GM13977 (cell line): ENCODE results near the gene NOPCHAP1.

ENCODE experiments used
- DNase-seq: peaks from one replicate; pipeline ENCODE4 v3.0.0; 2012; ENCODE audit warnings: low spot score
- in situ Hi-C: fragments of 300-500 bp; cut with MboI; formaldehyde crosslinking; loops from one replicate; pipeline ENCODE4 v1.12.0; 2022; ENCODE audit warnings: low sequenced_read_pairs, low pct_unique_long_range_greater_than_20kb, mixed read lengths, inconsistent platforms; ENCODE audit not compliant: unreplicated experiment
- TF ChIP-seq, protein P1 (sequence below): IDR thresholded peaks from 2 replicates; pipeline ENCODE4 v1.5.1; 2012; ENCODE audit warnings: mild to moderate bottlenecking, control low read depth; ENCODE audit not compliant: insufficient read depth; ENCODE audit errors: extremely low read depth, missing control alignments

NOPCHAP1 gene

DNA sequence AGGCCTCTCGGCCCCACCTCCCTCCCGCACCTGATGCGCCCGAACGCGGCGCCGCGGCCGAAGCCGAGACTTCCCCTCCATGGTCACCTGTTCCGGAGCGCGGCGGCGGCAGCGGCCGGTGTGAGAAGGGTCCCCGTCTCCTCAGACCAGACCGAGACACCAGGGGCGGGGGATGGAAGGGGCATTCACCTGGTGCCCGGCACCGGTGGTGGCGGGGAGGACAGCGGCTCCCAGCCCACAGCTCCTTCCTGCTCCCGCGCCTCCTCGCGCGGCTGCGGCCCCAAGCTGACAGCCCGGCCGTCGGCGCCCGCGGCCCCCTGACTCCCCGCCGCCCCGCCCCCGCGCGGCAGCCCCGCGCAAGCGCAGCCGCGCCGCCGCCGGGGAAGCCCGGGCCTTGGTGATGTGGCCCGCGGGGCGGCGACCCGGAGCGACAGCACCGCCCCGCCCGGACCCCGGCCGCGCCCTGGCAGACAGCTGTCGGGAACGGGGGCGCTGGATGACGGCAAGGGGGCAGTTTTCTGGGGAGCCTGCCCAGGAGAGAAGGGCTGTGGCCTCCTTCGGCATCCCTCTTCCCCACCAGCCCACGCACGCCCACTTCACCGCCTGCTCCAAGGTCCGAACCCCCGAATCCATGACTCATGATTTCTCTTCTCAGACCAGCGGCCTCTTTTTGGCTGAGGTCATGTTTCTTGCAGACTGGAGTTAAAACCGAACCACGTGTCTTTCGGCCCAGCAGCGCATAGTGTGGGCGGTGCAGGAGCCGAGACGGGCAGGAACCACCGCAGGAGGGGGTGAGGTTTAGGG, 27.9 kb upstream of the NOPCHAP1 start, which contains the start of gene SLC41A2:
SLC41A2 (minus strand) TSS at position 290 of the 804 bp plus-strand sequence. CDS start 29,763 bp downstream, outside the sequence.
- DNase-seq = peak; percentile 94
- TF ChIP-seq, protein P1, sequence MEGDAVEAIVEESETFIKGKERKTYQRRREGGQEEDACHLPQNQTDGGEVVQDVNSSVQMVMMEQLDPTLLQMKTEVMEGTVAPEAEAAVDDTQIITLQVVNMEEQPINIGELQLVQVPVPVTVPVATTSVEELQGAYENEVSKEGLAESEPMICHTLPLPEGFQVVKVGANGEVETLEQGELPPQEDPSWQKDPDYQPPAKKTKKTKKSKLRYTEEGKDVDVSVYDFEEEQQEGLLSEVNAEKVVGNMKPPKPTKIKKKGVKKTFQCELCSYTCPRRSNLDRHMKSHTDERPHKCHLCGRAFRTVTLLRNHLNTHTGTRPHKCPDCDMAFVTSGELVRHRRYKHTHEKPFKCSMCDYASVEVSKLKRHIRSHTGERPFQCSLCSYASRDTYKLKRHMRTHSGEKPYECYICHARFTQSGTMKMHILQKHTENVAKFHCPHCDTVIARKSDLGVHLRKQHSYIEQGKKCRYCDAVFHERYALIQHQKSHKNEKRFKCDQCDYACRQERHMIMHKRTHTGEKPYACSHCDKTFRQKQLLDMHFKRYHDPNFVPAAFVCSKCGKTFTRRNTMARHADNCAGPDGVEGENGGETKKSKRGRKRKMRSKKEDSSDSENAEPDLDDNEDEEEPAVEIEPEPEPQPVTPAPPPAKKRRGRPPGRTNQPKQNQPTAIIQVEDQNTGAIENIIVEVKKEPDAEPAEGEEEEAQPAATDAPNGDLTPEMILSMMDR = peak; percentile 32
- in situ Hi-C loops = no loop called here

- TF ChIP-seq, protein P1 = peak; percentile 13
- DNase-seq = no peak
- in situ Hi-C loops = no loop called here
Observed at GRCh38 chr12:104958805-104959334, 27.2 kb upstream of the NOPCHAP1 start.

DNA sequence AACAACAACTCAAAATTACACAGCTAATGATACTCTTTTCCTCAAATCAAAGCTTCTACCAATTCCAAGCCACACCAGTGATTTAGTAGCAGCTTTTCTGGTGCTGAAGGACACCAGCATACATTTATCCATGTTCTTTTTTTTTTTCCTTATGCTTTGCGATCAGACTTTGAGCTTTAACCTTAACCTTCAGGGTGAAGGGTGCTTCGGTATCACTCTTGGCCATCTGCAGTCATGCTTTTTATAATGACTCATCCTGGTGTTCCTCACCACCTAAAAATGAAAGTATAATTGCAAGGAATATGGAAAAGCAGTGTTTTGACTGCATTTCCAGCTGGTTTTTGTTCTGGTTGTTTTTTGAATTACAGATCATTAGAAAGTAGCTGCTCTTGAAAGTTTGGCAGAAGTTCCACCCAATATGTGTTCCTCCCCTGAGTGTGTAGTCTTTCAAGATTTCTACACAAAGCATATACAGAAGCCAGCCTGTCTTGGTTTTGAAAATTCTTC, 26.7 kb upstream of the NOPCHAP1 start:
- DNase-seq = no peak
- TF ChIP-seq, protein P1 = no peak
- in situ Hi-C loops = no loop called here

DNA sequence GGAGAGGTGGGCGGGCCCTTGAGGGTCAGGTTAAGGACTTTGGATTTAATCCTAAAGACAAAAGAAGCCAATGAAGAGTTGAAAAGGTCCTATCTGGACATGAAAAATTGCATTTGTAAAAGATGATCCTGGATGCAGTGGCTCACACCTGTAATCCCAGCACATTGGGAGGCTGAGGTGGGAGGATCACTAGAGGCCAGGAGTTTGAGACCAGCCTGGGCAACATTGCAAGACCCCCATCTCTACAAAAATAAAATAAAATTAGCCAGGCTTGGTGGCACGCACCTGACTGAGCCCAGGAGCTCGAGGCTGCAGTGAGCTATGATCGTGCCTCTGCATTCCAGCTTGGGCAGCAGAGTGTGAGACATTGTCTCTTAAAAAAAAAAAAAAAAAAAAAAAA, 25.7 kb upstream of the NOPCHAP1 start:
- TF ChIP-seq, protein P1 = no peak
- DNase-seq = no peak
- in situ Hi-C loops = no loop called here

- TF ChIP-seq, protein P1 = no peak
- DNase-seq = no peak
- in situ Hi-C loops = no loop called here
Observed at GRCh38 chr12:104963757-104964156, 22.4 kb upstream of the NOPCHAP1 start.

DNA sequence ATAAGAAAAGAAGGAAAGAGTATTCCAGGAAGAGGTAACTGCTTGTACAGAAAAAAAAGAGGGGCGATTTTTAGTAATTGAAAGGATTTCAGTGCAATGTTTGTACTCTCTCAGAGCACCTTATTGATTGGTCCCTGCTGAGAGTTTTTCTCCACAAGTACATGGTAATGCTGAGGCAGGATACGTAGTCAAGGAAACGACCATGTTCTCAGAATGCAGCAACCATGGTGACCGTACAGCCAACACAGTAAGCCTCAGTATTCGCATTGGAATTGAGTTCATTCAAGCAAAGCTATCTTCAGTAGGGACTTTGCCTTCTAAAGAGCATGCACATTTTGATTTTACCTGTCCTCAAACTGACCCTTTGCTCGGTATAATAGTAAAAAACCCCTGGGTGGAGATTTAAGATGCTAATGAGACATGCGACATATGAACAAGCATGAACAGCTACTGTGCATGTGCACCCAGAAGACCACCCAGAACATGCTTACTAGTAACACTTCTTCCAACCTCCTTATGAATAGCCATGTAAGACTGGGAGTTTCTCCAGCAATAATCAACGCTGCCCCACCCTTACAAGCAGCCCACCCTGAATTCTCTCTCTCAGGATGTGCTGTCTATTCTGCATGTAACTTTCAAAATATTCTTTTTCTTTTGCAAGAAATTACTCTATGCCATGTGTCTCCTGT, 21.8 kb upstream of the NOPCHAP1 start:
- DNase-seq = no peak
- in situ Hi-C loops = no loop called here
- TF ChIP-seq, protein P1 = no peak
